NT2/D1 (cell line): ENCODE measurements around the gene ADAMTSL1.

Experiments
- SUZ12 ChIP-seq: IDR thresholded peaks from 2 replicates; pipeline ENCODE4 v1.6.1; 2011; ENCODE audit not compliant: insufficient read length, insufficient read depth; ENCODE audit errors: extremely low read depth
- ZNF274 ChIP-seq: IDR thresholded peaks from 2 replicates; pipeline ENCODE4 v1.6.1; 2011; ENCODE audit warnings: mild to moderate bottlenecking, low read depth, low read length

DNA sequence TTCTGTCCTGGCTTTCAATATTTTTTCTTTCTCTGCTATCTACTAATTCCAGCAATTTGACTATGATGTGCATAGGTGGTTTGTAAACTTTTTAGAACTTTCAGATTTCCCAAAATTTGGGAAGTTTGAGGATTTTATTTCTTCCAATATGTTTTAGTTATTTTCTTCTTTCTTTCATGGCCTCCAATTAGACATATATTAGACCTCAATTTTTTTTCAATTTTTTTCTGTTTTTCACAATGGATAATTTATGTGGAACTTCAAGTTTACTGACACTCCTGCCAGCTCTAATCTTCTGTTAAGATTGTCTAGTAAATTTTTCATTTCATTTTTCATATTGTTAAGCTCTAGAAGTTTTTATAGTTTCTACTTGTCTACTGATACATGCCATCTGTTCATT lies 395.8 kb downstream of the ADAMTSL1 start:
- TF ChIP-seq SUZ12 (no peak), ZNF274 (no peak)
